Activated CD8-positive, alpha-beta memory T cell treated with anti-CD3 and anti-CD28 coated beads, Interleukin-2, amount 10 ng/mL, durations not matched to agents 7 days and 5 days (primary cell): ENCODE data around the gene KRTAP1-4. TPM values are rescaled to one million over a fixed set of nuclear protein-coding genes. Genes with fewer than 3 reads are reported as not detected.
"Not testable (repeated sequence)": the region's sequence is repeated elsewhere in the genome, so short reads cannot be mapped to it uniquely, and the experiment has no call there.

Experiments used
- ATAC-seq: fragments of 150-1000 bp; cut with Tn5 transposase; one replicate; pipeline ENCODE4 v1.10.0; 2021; ENCODE audit warnings: moderate library complexity
- CTCF ChIA-PET: fragments of 350-600 bp; sonication (Branson Sonifier 250); formaldehyde crosslinking; loops from one replicate; lab custom pipeline; 2021; ENCODE audit warnings: antibody characterized with exemption; lab: Charles Lee
- DNase-seq: peaks from one replicate; pipeline ENCODE4 v3.0.0-alpha.2; 2020
- H3K27ac Mint-ChIP-seq: one replicate; pipeline ENCODE4 v1.8.0; 2021; ENCODE audit warnings: mild to moderate bottlenecking, mixed read lengths
- H3K27me3 Mint-ChIP-seq: one replicate; pipeline ENCODE4 v1.8.0; 2021; ENCODE audit warnings: mixed read lengths
- H3K36me3 Mint-ChIP-seq: one replicate; pipeline ENCODE4 v1.8.0; 2021; ENCODE audit warnings: mild to moderate bottlenecking, mixed read lengths
- H3K4me1 Mint-ChIP-seq: one replicate; pipeline ENCODE4 v1.8.0; 2021; ENCODE audit warnings: mixed read lengths
- H3K4me3 Mint-ChIP-seq: one replicate; pipeline ENCODE4 v1.8.0; 2021; ENCODE audit warnings: mild to moderate bottlenecking, moderate library complexity, mixed read lengths
- H3K9me3 Mint-ChIP-seq: one replicate; pipeline ENCODE4 v1.8.0; 2022; ENCODE audit warnings: low read depth, mixed read lengths
- total RNA-seq, 2 experiments: library from RNA; stranded (reverse); gene quantifications; one replicate each; pipeline ENCODE4 v1.2.3, GENCODE V29; 2021

Gene KRTAP1-4, protein sequence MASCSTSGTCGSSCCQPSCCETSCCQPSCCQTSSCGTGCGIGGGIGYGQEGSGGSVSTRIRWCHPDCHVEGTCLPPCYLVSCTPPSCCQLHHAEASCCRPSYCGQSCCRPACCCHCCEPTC
- not detected for total RNA-seq

GRCh38 chr17:41029633-41030245 lies at the start of gene KRTAP1-4:
Gene KRTAP1-4 (minus strand): TSS chr17:41030195. CDS start chr17:41030078, 117 bp downstream.
- DNase-seq (no peak), ATAC-seq (no peak)
- Mint-ChIP-seq H3K4me3 (no peak within 1 kb of the TSS), H3K9me3 (no peaks in the 10 kb centered on the region), H3K27ac (no peak within 1 kb of the TSS), H3K27me3 (peaks cover 52% of the 10 kb centered on the region), H3K4me1 (no peaks in the 10 kb centered on the region), H3K36me3 (no peaks in the 10 kb centered on the region)
- CTCF ChIA-PET: no interaction called here

DNA sequence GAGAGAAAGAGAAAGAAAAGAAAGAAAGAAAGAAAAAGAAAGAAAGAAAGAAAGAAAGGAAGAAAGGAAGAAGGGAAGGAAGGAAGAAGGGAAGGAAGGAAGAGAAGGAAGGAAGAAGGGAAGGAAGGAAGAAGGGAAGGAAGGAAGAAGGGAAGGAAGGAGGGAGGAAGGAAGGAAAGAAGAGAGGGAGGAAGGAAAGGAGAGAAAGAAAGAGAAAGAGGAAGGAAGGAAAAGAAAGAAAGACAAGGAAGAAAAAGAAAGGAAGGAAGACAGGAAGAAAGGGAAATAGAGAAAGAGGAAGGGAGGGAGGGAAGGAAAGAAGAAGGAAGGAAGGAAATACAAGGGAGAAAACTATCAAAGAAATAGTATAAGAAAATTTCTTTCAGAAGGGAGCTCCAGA lies 46.8 kb upstream of the KRTAP1-4 start:
- Mint-ChIP-seq H3K27ac (no peak overlapping the region), H3K36me3 (no peaks in the 10 kb centered on the region), H3K4me3 (no peak overlapping the region), H3K27me3 (peaks cover 24% of the 10 kb centered on the region), H3K9me3 (no peaks in the 10 kb centered on the region), H3K4me1 (no peaks in the 10 kb centered on the region)
- ATAC-seq (no peak), DNase-seq (no peak)
- CTCF ChIA-PET: no interaction called here

DNA sequence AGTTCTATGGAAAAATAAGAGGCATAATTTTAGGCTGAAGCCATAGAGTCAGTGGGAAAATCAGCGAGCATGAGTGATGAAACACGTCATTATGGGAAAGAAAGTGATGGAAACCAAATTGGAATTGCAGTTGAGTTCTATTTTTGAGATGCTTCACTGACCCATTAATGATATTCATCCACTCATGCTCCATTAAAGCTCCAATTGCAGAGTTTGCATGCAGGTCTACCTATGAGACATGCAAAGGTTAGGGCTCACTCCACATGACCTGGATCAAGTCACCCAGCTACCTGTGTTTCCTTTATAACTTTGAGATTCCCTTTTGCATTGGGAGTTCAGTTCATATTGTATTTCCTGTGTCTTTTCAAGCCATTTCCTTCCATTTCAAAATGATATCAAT lies 43.7 kb upstream of the KRTAP1-4 start:
- peaks cover 24% of the 10 kb centered on the region for H3K27me3 Mint-ChIP-seq
- CTCF ChIA-PET: no interaction called here
- DNase-seq (no peak), ATAC-seq (no peak)
- H3K9me3 Mint-ChIP-seq: no peaks in the 10 kb centered on the region
- peaks cover 2% of the 10 kb centered on the region for H3K4me1 Mint-ChIP-seq
- no peak overlapping the region for H3K4me3 Mint-ChIP-seq
- H3K27ac Mint-ChIP-seq: no peak overlapping the region
- H3K36me3 Mint-ChIP-seq: no peaks in the 10 kb centered on the region

DNA sequence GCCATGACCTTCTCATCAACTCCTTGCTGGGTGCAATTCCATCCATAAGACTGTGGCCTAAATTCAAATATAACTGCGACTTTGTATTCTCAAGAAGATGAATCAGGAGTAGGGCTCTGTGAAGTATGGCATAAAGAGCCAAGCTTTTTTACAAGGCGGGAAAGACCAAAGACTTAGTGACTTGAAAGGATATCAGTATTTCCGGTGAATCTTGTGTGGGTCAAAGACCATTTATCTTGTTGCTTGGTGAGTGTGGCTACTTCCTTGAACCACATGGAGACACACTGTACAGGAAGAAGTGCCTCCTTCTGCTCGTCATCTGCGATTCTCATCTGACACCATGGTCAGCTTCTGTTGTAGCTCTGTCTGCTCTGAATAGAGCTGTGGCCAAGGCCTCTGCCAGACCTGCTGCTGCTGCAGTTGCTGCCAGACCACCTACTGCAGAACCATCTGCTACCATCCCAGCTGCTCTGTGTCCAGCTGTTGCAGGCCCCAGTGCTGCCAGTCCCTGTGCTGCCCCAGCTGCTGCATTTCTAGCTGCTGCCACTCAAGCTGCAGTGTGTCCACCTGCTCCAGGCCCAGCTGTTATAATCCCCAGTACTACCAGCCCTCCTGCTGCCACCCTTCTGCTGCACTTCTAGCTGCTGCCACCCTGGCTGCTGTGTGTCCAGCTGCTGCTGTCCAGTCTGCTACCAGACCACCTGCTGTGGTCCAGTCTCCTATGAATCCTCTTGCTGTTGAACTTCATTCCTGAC lies 41.8 kb upstream of the KRTAP1-4 start:
- Mint-ChIP-seq H3K9me3 (no peaks in the 10 kb centered on the region), H3K27ac (no peak overlapping the region), H3K36me3 (no peaks in the 10 kb centered on the region), H3K4me1 (peaks cover 2% of the 10 kb centered on the region), H3K4me3 (no peak overlapping the region), H3K27me3 (peaks cover 21% of the 10 kb centered on the region)
- no peak for ATAC-seq
- no peak for DNase-seq
- CTCF ChIA-PET: no interaction called here

DNA sequence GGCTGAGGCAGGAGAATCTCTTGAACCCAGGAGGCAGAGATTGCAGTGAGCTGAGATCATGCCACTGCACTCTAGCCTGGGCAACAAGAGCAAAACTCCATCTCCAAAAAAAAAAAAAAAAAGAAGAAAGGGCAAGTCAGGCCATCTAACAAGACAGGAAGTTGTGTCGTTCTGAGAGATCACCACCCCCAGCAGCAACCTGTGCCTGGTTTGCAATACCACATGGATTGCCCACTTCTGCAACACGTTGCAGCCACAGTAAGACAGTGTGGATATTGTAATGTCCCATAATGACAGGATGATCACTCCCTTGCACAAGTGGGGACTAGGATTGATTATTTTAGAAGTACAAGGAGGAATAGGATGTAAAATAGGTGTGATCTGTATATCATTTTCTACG lies 39.0 kb upstream of the KRTAP1-4 start:
- DNase-seq (no peak), ATAC-seq (no peak)
- Mint-ChIP-seq H3K27me3 (peaks cover 5% of the 10 kb centered on the region), H3K4me3 (no peak overlapping the region), H3K9me3 (no peaks in the 10 kb centered on the region), H3K27ac (no peak overlapping the region), H3K4me1 (peaks cover 7% of the 10 kb centered on the region), H3K36me3 (no peaks in the 10 kb centered on the region)
- CTCF ChIA-PET: no interaction called here

DNA sequence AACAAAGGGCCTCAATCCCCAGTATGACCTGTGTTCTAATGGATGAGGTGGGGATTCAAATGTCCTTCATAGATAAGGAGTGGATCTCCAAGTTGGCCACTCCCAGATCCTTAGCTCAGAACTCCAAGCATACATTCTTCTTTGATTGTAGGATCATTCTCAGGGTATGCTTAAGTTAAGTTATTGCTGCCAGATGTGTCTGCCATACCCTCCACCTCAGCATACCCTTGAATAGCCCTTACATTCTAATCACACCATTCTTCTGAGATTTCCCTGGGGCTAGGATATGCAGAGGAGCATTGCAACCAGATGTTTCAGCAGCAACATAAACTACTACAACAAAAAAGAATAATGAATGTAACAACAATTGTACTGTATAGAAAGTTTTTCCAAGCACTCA lies 37.3 kb upstream of the KRTAP1-4 start:
- DNase-seq: no peak
- CTCF ChIA-PET: no interaction called here
- no peak for ATAC-seq

DNA sequence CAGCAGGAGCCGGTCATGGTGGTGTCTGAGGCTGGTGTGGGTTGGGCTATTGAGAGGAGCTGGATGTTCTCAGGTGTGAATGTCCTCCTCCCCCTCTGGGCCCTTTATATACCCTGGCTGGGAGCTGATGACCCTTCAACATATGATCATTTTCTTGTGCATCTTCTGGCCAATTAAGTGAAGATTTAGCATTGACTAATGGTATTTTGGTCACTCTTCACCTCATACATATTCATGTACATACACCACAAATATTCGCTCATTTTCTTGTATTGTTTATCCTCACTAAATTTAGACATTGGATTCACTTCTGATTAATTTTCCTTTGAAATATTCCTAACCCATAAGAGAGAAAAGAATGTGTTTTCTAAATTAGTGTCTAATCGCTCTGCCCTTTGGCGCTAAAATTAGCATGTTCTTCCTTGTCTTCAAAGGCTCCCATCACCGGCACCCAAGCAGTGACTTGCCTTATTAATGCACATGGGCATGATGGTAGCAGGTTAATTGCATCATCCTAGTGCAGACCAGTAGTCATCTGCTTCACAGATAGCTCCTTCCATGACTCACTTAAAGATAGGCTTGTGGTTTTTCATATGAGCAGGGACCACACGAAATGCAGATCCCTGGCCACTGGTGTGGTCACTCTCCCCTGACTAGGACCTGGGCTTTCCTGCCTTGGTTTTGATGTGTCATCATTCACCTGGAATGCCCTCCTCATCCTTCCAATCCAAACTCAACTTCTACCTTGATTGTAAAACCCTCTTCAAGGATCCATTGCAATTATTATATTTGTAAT lies 36.0 kb upstream of the KRTAP1-4 start, which contains the start of gene KRTAP2-4:
Gene KRTAP2-4 (minus strand): TSS at position 51 of the 796 bp plus-strand sequence. CDS start 34 bp downstream, at position 17.
- H3K27me3 Mint-ChIP-seq: peaks cover 16% of the 10 kb centered on the region
- H3K27ac Mint-ChIP-seq: no peak within 1 kb of the TSS
- H3K9me3 Mint-ChIP-seq: no peaks in the 10 kb centered on the region

More for the DNA sequence above, 37.3 kb upstream of the KRTAP1-4 start:
- Mint-ChIP-seq H3K27me3 (peaks cover 8% of the 10 kb centered on the region), H3K36me3 (no peaks in the 10 kb centered on the region), H3K4me1 (peaks cover 7% of the 10 kb centered on the region), H3K9me3 (no peaks in the 10 kb centered on the region), H3K4me3 (no peak overlapping the region), H3K27ac (no peak overlapping the region)

DNA sequence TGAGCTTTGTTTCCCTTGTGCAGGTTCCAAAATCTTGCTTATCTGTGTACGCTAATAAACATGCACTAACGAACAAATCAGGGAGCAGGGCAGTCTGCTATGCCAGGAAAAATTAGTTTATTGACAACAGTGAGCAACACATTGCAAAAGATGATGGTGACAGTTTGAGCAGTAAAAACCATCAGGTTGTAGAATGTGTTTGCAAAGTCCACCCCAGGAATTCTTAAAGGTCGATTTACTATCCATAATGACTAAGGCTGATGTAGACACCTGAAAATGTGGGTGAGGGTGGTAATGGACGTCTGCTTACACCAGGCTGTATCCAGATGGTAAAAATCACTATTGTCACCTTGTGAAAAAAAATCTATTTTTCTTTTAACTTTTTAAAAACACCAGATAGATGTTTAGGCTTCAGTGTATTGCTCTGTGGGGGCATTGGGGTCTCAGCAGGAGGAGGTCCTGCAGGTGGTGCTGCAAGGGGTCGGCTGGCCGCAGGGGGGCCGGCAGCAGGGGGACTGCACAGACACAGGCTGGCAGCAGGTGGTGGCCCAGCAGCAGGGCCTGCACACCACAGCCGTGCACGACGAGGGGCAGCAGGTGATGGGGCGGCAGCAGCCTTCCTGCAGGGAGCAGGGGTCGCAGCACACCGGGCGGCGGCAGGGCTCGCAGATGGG lies 35.2 kb upstream of the KRTAP1-4 start:
- not testable (repeated sequence) for H3K4me1 Mint-ChIP-seq, H3K36me3 Mint-ChIP-seq, DNase-seq, H3K4me3 Mint-ChIP-seq, H3K27ac Mint-ChIP-seq, H3K9me3 Mint-ChIP-seq, ATAC-seq
- H3K27me3 Mint-ChIP-seq: peaks cover 25% of the 10 kb centered on the region
- CTCF ChIA-PET: interaction anchor here (0.5 kb wide), 1 partner anchor 46 kb away, joined by 3 read pairs; no protein-coding TSS in a partner anchor

More for the DNA sequence above, 36.0 kb upstream of the KRTAP1-4 start, which contains the start of gene KRTAP2-4:
- Mint-ChIP-seq H3K4me1 (peaks cover 7% of the 10 kb centered on the region), H3K4me3 (no peak within 1 kb of the TSS), H3K36me3 (no peaks in the 10 kb centered on the region)
- ATAC-seq: no peak
- no peak for DNase-seq
- CTCF ChIA-PET: no interaction called here

- Mint-ChIP-seq H3K4me1 (peaks cover 7% of the 10 kb centered on the region), H3K27me3 (peaks cover 31% of the 10 kb centered on the region), H3K27ac (no peak overlapping the region), H3K36me3 (no peaks in the 10 kb centered on the region), H3K4me3 (no peak overlapping the region), H3K9me3 (no peaks in the 10 kb centered on the region)
- DNase-seq: no peak
- no peak for ATAC-seq
- CTCF ChIA-PET: interaction anchor here (0.5 kb wide), 1 partner anchor 45 kb away, joined by 3 read pairs; no protein-coding TSS in a partner anchor
Measured at GRCh38 chr17:41064301-41064700, 34.3 kb upstream of the KRTAP1-4 start.

DNA sequence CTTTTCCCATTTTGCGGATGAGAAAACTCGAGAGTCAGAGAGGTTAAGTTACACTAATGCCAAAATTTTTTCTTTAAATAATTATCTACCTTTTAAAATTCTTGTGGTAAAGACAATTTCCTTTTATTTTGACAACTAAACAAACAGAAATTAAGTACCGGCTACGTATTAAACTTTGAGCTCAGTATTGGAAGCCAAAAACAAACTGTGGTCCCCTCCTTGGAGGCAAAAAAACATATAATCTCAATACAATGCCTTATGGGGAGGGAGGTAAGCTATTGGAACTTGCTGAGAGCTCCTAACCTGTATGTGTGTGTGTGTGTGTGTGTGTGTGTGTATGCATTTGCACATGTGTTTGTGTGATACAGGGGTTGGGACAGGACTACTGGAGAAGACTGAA lies 33.5 kb upstream of the KRTAP1-4 start:
- H3K36me3 Mint-ChIP-seq: no peaks in the 10 kb centered on the region
- no peak overlapping the region for H3K27ac Mint-ChIP-seq
- peaks cover 5% of the 10 kb centered on the region for H3K4me1 Mint-ChIP-seq
- peaks cover 39% of the 10 kb centered on the region for H3K27me3 Mint-ChIP-seq
- ATAC-seq (no peak), DNase-seq (no peak)
- H3K4me3 Mint-ChIP-seq: no peak overlapping the region
- H3K9me3 Mint-ChIP-seq: no peaks in the 10 kb centered on the region
- CTCF ChIA-PET: no interaction called here

DNA sequence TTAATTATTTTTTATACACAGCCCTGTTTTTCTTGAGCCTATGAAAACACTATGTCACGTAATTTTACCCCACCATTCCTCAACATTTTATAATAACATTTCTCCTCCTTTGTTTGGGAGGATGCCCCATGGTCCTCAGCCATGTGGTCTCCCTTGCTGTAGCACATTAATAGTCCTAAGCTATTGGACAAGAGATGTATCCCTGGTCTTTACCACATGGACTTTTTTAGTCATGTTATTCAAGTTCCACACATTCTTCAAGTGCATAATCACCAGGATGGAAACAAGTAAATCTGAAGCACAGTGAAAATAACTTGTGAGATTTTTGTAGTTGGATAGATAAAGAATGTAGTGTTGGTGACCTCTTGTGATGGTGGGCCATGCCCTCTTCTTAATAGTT lies 32.0 kb upstream of the KRTAP1-4 start:
- Mint-ChIP-seq H3K4me1 (peaks cover 5% of the 10 kb centered on the region), H3K27me3 (peaks cover 48% of the 10 kb centered on the region), H3K9me3 (peaks cover 3% of the 10 kb centered on the region), H3K4me3 (no peak overlapping the region), H3K36me3 (no peaks in the 10 kb centered on the region), H3K27ac (no peak overlapping the region)
- ATAC-seq: no peak
- CTCF ChIA-PET: no interaction called here
- no peak for DNase-seq

GRCh38 chr17:41060052-41060604 lies 30.1 kb upstream of the KRTAP1-4 start, which contains the start of gene KRTAP2-3:
Gene KRTAP2-3 (minus strand): TSS chr17:41060114. CDS start chr17:41060050, 64 bp downstream.
- Mint-ChIP-seq H3K9me3 (peaks cover 3% of the 10 kb centered on the region), H3K27ac (no peak within 1 kb of the TSS), H3K27me3 (peaks cover 51% of the 10 kb centered on the region), H3K4me3 (no peak within 1 kb of the TSS), H3K4me1 (no peaks in the 10 kb centered on the region), H3K36me3 (no peaks in the 10 kb centered on the region)
- ATAC-seq (no peak), DNase-seq (no peak)
- CTCF ChIA-PET: no interaction called here
